Naive thymus-derived CD4-positive, alpha-beta T cell (primary cell): ENCODE data around the gene C5AR2. TPM values are rescaled to one million over a fixed set of nuclear protein-coding genes. Genes with fewer than 3 reads are reported as not detected.
"Not testable (repeated sequence)": the region's sequence is repeated elsewhere in the genome, so short reads cannot be mapped to it uniquely, and the experiment has no call there.

Experiments
- ATAC-seq: fragments of 150-1000 bp; cut with Tn5 transposase; 2 replicates; pipeline ENCODE4 v1.10.0; 2021; ENCODE audit warnings: mild to moderate bottlenecking, moderate library complexity
- CTCF ChIA-PET: fragments of 350-600 bp; sonication (Branson Sonifier 250); formaldehyde crosslinking; loops from one replicate; lab custom pipeline; 2021; ENCODE audit warnings: antibody characterized with exemption; lab: Charles Lee
- POLR2A ChIA-PET: fragments of 350-600 bp; sonication (Branson Sonifier 250); formaldehyde crosslinking; loops from one replicate; lab custom pipeline; 2021; ENCODE audit warnings: antibody characterized with exemption, inconsistent platforms; lab: Charles Lee
- DNase-seq, 9 donors: peaks; one replicate each; pipeline versions ENCODE4 v3.0.0 to v3.0.0-alpha.2; 2020 to 2022; ENCODE audit warnings: mixed read lengths in 1 of 9
- H3K27ac ChIP-seq: one replicate; pipeline ENCODE4 v1.7.0; 2013; ENCODE audit warnings: mild to moderate bottlenecking, low read depth, low read length, moderate library complexity
- H3K27me3 ChIP-seq, 2 donors: one replicate each; pipeline ENCODE4 v1.7.0; 2013; ENCODE audit warnings: low read length in 2 of 2, mild to moderate bottlenecking in 2 of 2, moderate library complexity in 2 of 2; ENCODE audit not compliant: control insufficient read depth in 2 of 2, insufficient read depth in 2 of 2
- H3K36me3 ChIP-seq, 3 experiments: 1 replicate in 2 of 3; 2 replicates in 1 of 3; pipeline ENCODE4 v1.7.0; 2013; ENCODE audit warnings: low read length in 3 of 3, mild to moderate bottlenecking in 3 of 3, moderate library complexity in 1 of 3; ENCODE audit not compliant: insufficient read depth in 3 of 3, control insufficient read depth in 2 of 3
- H3K4me1 ChIP-seq, 2 donors: one replicate each; pipeline ENCODE4 v1.7.0; 2013; ENCODE audit warnings: low read length in 2 of 2, mild to moderate bottlenecking in 2 of 2, moderate library complexity in 1 of 2; ENCODE audit not compliant: control insufficient read depth in 2 of 2, insufficient read depth in 2 of 2
- H3K4me3 ChIP-seq: 2 replicates; pipeline ENCODE4 v1.7.0; 2013; ENCODE audit warnings: mild to moderate bottlenecking, low read length
- H3K9me3 ChIP-seq, 3 experiments: 1 replicate in 2 of 3; 2 replicates in 1 of 3; pipeline ENCODE4 v1.7.0; 2013; ENCODE audit warnings: low read length in 3 of 3; ENCODE audit not compliant: control insufficient read depth in 2 of 3
- H3K27ac Mint-ChIP-seq, 9 donors: one replicate each; pipeline ENCODE4 v1.8.0; 2020 to 2022; ENCODE audit warnings: mixed read lengths in 9 of 9, mild to moderate bottlenecking in 8 of 9, moderate library complexity in 5 of 9, inconsistent platforms in 2 of 9
- H3K27me3 Mint-ChIP-seq, 5 donors: one replicate each; pipeline ENCODE4 v1.8.0; 2021 to 2022; ENCODE audit warnings: mixed read lengths in 5 of 5, mild to moderate bottlenecking in 1 of 5
- H3K36me3 Mint-ChIP-seq, 5 donors: one replicate each; pipeline ENCODE4 v1.8.0; 2020 to 2022; ENCODE audit warnings: mixed read lengths in 5 of 5, mild to moderate bottlenecking in 3 of 5, inconsistent platforms in 1 of 5
- H3K4me1 Mint-ChIP-seq, 7 donors: one replicate each; pipeline ENCODE4 v1.8.0; 2020 to 2022; ENCODE audit warnings: mixed read lengths in 7 of 7, mild to moderate bottlenecking in 3 of 7, inconsistent platforms in 1 of 7
- H3K4me3 Mint-ChIP-seq, 10 donors: one replicate each; pipeline ENCODE4 v1.8.0; 2020 to 2022; ENCODE audit warnings: mild to moderate bottlenecking in 10 of 10, mixed read lengths in 10 of 10, moderate library complexity in 6 of 10, inconsistent platforms in 2 of 10
- H3K9me3 Mint-ChIP-seq, 11 donors: one replicate each; pipeline ENCODE4 v1.8.0; 2020 to 2022; ENCODE audit warnings: mixed read lengths in 11 of 11, mild to moderate bottlenecking in 4 of 11, inconsistent platforms in 1 of 11, moderate library complexity in 1 of 11
- intact Hi-C, 2 donors: fragments of 100-400 bp; cut with micrococcal nuclease; formaldehyde crosslinking; loops; one replicate each; pipeline ENCODE4 v1.15.1; 2023
- polyA plus RNA-seq, 2 donors: library from polyadenylated mRNA; unstranded; fragments of 300-500 nt; fragmentation: Illumina TruSeq; gene quantifications; one replicate each; pipeline ENCODE4 v1.2.3, GENCODE V29; 2021
- total RNA-seq, 6 experiments: library from RNA in 5 of 6; stranded (reverse) in 5 of 6; gene quantifications; 1 replicate in 5 of 6; 2 replicates in 1 of 6; pipeline ENCODE4 v1.2.3 and lab custom pipeline; 2021 to 2026

Gene C5AR2
- total and polyA plus RNA-seq, 7 experiments from 2014 or later, result 0.14 to 16.8 (median 0.34) TPM; not detected in 2

GRCh38 chr19:47383890-47384289 lies 51.9 kb downstream of the C5AR2 start:
- H3K27me3 ChIP-seq, H3K9me3 Mint-ChIP-seq, intact Hi-C loops, H3K4me3 ChIP-seq, DNase-seq, H3K27me3 Mint-ChIP-seq, H3K9me3 ChIP-seq, ATAC-seq, H3K4me3 Mint-ChIP-seq, CTCF ChIA-PET, H3K27ac ChIP-seq: not testable (repeated sequence)
- peaks cover 5 to 13% (median 8%) of the 10 kb centered on the region in 5 donors for H3K36me3 Mint-ChIP-seq
- H3K4me1 Mint-ChIP-seq, result peaks cover 13 to 20% (median 17%) of the 10 kb centered on the region in 7 donors
- Histone ChIP-seq H3K36me3 (peaks cover 0 to 33% (median 5%) of the 10 kb centered on the region in 3 experiments), H3K4me1 (peaks cover 9 to 19% of the 10 kb centered on the region in 2 donors)
- H3K27ac Mint-ChIP-seq, result peak overlapping the region in 1 of 9 donors; percentile 83
- POLR2A ChIA-PET, result interaction anchor here (0.7 kb wide), 1 partner anchor 891 kb away, joined by 3 read pairs; no protein-coding TSS in a partner anchor

- H3K4me1 Mint-ChIP-seq, result peaks cover 13 to 20% (median 17%) of the 10 kb centered on the region in 7 donors
- H3K4me3 Mint-ChIP-seq, H3K27ac ChIP-seq, DNase-seq, H3K27me3 ChIP-seq, POLR2A ChIA-PET, H3K9me3 ChIP-seq, ATAC-seq, H3K27me3 Mint-ChIP-seq, intact Hi-C loops, H3K9me3 Mint-ChIP-seq, H3K27ac Mint-ChIP-seq, H3K4me3 ChIP-seq: not testable (repeated sequence)
- Histone ChIP-seq H3K36me3 (peaks cover 0 to 28% (median 5%) of the 10 kb centered on the region in 3 experiments), H3K4me1 (peaks cover 9 to 19% of the 10 kb centered on the region in 2 donors)
- peaks cover 5 to 13% (median 5%) of the 10 kb centered on the region in 5 donors for H3K36me3 Mint-ChIP-seq
- CTCF ChIA-PET, result interaction anchor here (0.6 kb wide), 1 partner anchor 1117 kb away, joined by 3 read pairs; no protein-coding TSS in a partner anchor
Measured at GRCh38 chr19:47384533-47384932, 52.6 kb downstream of the C5AR2 start.

- ATAC-seq, H3K27ac ChIP-seq, H3K9me3 ChIP-seq, H3K4me1 ChIP-seq, H3K27ac Mint-ChIP-seq, H3K4me3 Mint-ChIP-seq, H3K4me3 ChIP-seq, H3K36me3 ChIP-seq, H3K27me3 ChIP-seq, intact Hi-C loops, H3K27me3 Mint-ChIP-seq, POLR2A ChIA-PET, DNase-seq, H3K9me3 Mint-ChIP-seq, H3K36me3 Mint-ChIP-seq: not testable (repeated sequence)
- H3K4me1 Mint-ChIP-seq, result peaks cover 8 to 16% (median 14%) of the 10 kb centered on the region in 7 donors
- CTCF ChIA-PET, result interaction anchor here (0.6 kb wide), 1 partner anchor 37 kb away, joined by 4 read pairs; the partner anchor contains the start of gene DHX34
Measured at GRCh38 chr19:47386582-47386981, 54.6 kb downstream of the C5AR2 start.

- POLR2A ChIA-PET, CTCF ChIA-PET, ATAC-seq, H3K36me3 Mint-ChIP-seq, intact Hi-C loops, H3K27ac Mint-ChIP-seq, H3K9me3 Mint-ChIP-seq, H3K36me3 ChIP-seq, H3K4me3 Mint-ChIP-seq, DNase-seq, H3K27me3 Mint-ChIP-seq, H3K9me3 ChIP-seq, H3K4me3 ChIP-seq, H3K4me1 ChIP-seq, H3K27ac ChIP-seq, H3K27me3 ChIP-seq: not testable (repeated sequence)
- peaks cover 0 to 12% (median 7%) of the 10 kb centered on the region in 7 donors for H3K4me1 Mint-ChIP-seq
Measured at GRCh38 chr19:47387623-47388022, 55.6 kb downstream of the C5AR2 start.

GRCh38 chr19:47388721-47389120 lies 56.7 kb downstream of the C5AR2 start:
- H3K27me3 ChIP-seq, H3K36me3 ChIP-seq, H3K4me1 ChIP-seq, H3K9me3 ChIP-seq, DNase-seq, H3K9me3 Mint-ChIP-seq, H3K4me1 Mint-ChIP-seq, intact Hi-C loops, H3K27ac Mint-ChIP-seq, H3K4me3 Mint-ChIP-seq, H3K4me3 ChIP-seq, H3K36me3 Mint-ChIP-seq, H3K27ac ChIP-seq: not testable (repeated sequence)
- POLR2A ChIA-PET, result interaction anchor here (0.6 kb wide), 1 partner anchor 1013 kb away, joined by 5 read pairs; no protein-coding TSS in a partner anchor
- ATAC-seq, result peak; percentile 41
- CTCF ChIA-PET, result interaction anchor here (0.7 to 4.6 kb wide), 4 partner anchors 37 to 212 kb away, joined by 3 to 34 read pairs (median 4); no protein-coding TSS in a partner anchor
- peaks cover 0 to 13% (median 6%) of the 10 kb centered on the region in 5 donors for H3K27me3 Mint-ChIP-seq

- H3K9me3 Mint-ChIP-seq, result no peaks in the 10 kb centered on the region
- CTCF ChIA-PET, result interaction anchor here (0.7 to 4.6 kb wide), 3 partner anchors 38 to 93 kb away, joined by 4 to 34 read pairs (median 5); no protein-coding TSS in a partner anchor
- no peak overlapping the region for H3K27ac ChIP-seq
- POLR2A ChIA-PET, result interaction anchor here (0.6 kb wide), 1 partner anchor 1013 kb away, joined by 5 read pairs; no protein-coding TSS in a partner anchor
- no peaks in the 10 kb centered on the region for H3K36me3 ChIP-seq
- no peaks in the 10 kb centered on the region for H3K27me3 ChIP-seq
- H3K27ac Mint-ChIP-seq, result no peak overlapping the region
- H3K4me3 Mint-ChIP-seq, result no peak overlapping the region
- intact Hi-C loops, result no loop called here
- DNase-seq (no peak), ATAC-seq (peak; percentile 83)
- no peaks in the 10 kb centered on the region for H3K36me3 Mint-ChIP-seq
- peaks cover 3 to 17% (median 10%) of the 10 kb centered on the region in 5 donors for H3K27me3 Mint-ChIP-seq
- H3K4me1 ChIP-seq, result no peaks in the 10 kb centered on the region
- H3K4me3 ChIP-seq, result no peak overlapping the region
- no peaks in the 10 kb centered on the region for H3K9me3 ChIP-seq
- peaks cover 0 to 5% (median 0%) of the 10 kb centered on the region in 7 donors for H3K4me1 Mint-ChIP-seq
Measured at GRCh38 chr19:47389150-47389556, 57.2 kb downstream of the C5AR2 start.
